ENCODE data around the gene VAMP7. TPM values are rescaled to one million over a fixed set of nuclear protein-coding genes. Genes with fewer than 3 reads are reported as not detected.
"Not testable (repeated sequence)": the region's sequence is repeated elsewhere in the genome, so short reads cannot be mapped to it uniquely, and the experiment has no call there.

VAMP7 gene
- total and polyA plus RNA-seq, 9 donors = 15.9 to 42.9 (median 23.0) TPM

- H3K27me3 ChIP-seq = no peaks in the 10 kb centered on the region
- no peak overlapping the region for H3K27ac ChIP-seq
- no peak for DNase-seq
- no peak for TF ChIP-seq CTCF (IDR thresholded peaks at IDR 0.05)
- no peak for TF ChIP-seq POLR2A (IDR thresholded peaks at IDR 0.05)
- no peak for TF ChIP-seq EP300 (IDR thresholded peaks at IDR 0.05)
- no peaks in the 10 kb centered on the region for H3K4me1 ChIP-seq (ENCODE audit: insufficient read depth)
- H3K36me3 ChIP-seq = no peaks in the 10 kb centered on the region
- H3K4me3 ChIP-seq = no peak overlapping the region
- intact Hi-C loops (cut with DNase I) = no loop called here
- WGBS, 3 donors = 44 to 52% (median 48%) methylated on average over 5 of the region's 5 CpGs
- no peaks in the 10 kb centered on the region for H3K9me3 ChIP-seq
These were observed 87.6 kb downstream of the VAMP7 start for GRCh38 chrX:155968791-155969190.

- H3K36me3 ChIP-seq; H3K4me3 ChIP-seq; H3K4me1 ChIP-seq (ENCODE audit: insufficient read depth); H3K27me3 ChIP-seq; H3K9me3 ChIP-seq; DNase-seq; intact Hi-C loops (cut with DNase I); H3K27ac ChIP-seq: not testable (repeated sequence)
- WGBS, 3 donors = 67 to 72% (median 71%) methylated on average over 5 of the region's 5 CpGs
These were observed 90.5 kb downstream of the VAMP7 start for GRCh38 chrX:155971658-155972057.

GRCh38 chrX:155972241-155972640, 91.1 kb downstream of the VAMP7 start:
- intact Hi-C loops (cut with DNase I); DNase-seq; H3K27ac ChIP-seq; H3K36me3 ChIP-seq; H3K4me1 ChIP-seq (ENCODE audit: insufficient read depth); H3K4me3 ChIP-seq; H3K27me3 ChIP-seq; H3K9me3 ChIP-seq: not testable (repeated sequence)
- WGBS, 3 donors = 76 to 83% (median 79%) methylated on average over 7 of the region's 7 CpGs

GRCh38 chrX:155983326-155983725, 102.2 kb downstream of the VAMP7 start:
- intact Hi-C loops (cut with DNase I) = no loop called here
- WGBS, 3 donors = 59 to 82% (median 72%) methylated on average over 2 of the region's 2 CpGs
- no peak for TF ChIP-seq POLR2A (IDR thresholded peaks at IDR 0.05)
- no peak overlapping the region for H3K4me3 ChIP-seq
- no peak overlapping the region for H3K27ac ChIP-seq
- DNase-seq = no peak
- H3K9me3 ChIP-seq = no peaks in the 10 kb centered on the region
- no peaks in the 10 kb centered on the region for H3K4me1 ChIP-seq (ENCODE audit: insufficient read depth)
- H3K36me3 ChIP-seq = no peaks in the 10 kb centered on the region
- H3K27me3 ChIP-seq = no peaks in the 10 kb centered on the region

- H3K36me3 ChIP-seq = no peaks in the 10 kb centered on the region
- no peaks in the 10 kb centered on the region for H3K27me3 ChIP-seq
- intact Hi-C loops (cut with DNase I) = no loop called here
- H3K4me3 ChIP-seq = no peak overlapping the region
- H3K4me1 ChIP-seq (ENCODE audit: insufficient read depth) = no peaks in the 10 kb centered on the region
- DNase-seq = no peak
- WGBS, 3 donors = 62 to 68% (median 65%) methylated on average over 2 of the region's 2 CpGs
- TF ChIP-seq POLR2A (IDR thresholded peaks at IDR 0.05) (no peak), EP300 (IDR thresholded peaks at IDR 0.05) (no peak), CTCF (IDR thresholded peaks at IDR 0.05) (no peak)
- H3K27ac ChIP-seq = no peak overlapping the region
- H3K9me3 ChIP-seq = no peaks in the 10 kb centered on the region
These were observed 104.1 kb downstream of the VAMP7 start for GRCh38 chrX:155985208-155985607.

- DNase-seq; H3K36me3 ChIP-seq; H3K27ac ChIP-seq; H3K27me3 ChIP-seq; H3K4me1 ChIP-seq (ENCODE audit: insufficient read depth); H3K4me3 ChIP-seq; intact Hi-C loops (cut with DNase I); H3K9me3 ChIP-seq: not testable (repeated sequence)
- WGBS, 3 donors = 18 to 34% (median 25%) methylated on average over 2 of the region's 2 CpGs
These were observed 105.8 kb downstream of the VAMP7 start for GRCh38 chrX:155986995-155987394.

GRCh38 chrX:155988859-155989258, 107.7 kb downstream of the VAMP7 start:
- H3K27ac ChIP-seq = no peak overlapping the region
- H3K4me3 ChIP-seq = no peak overlapping the region
- no peak for DNase-seq
- no peaks in the 10 kb centered on the region for H3K4me1 ChIP-seq (ENCODE audit: insufficient read depth)
- 63 to 87% (median 76%) methylated on average over 4 of the region's 4 CpGs for WGBS, 3 donors
- no peaks in the 10 kb centered on the region for H3K27me3 ChIP-seq
- H3K36me3 ChIP-seq = no peaks in the 10 kb centered on the region
- no peak for TF ChIP-seq POLR2A (IDR thresholded peaks at IDR 0.05)
- no peak for TF ChIP-seq CTCF (IDR thresholded peaks at IDR 0.05)
- TF ChIP-seq EP300 (IDR thresholded peaks at IDR 0.05) = no peak
- intact Hi-C loops (cut with DNase I) = no loop called here
- H3K9me3 ChIP-seq = no peaks in the 10 kb centered on the region
